GM23248 (cell line): ENCODE data around the gene HSPA6. TPM values are rescaled to one million over a fixed set of nuclear protein-coding genes. Genes with fewer than 3 reads are reported as not detected.

ENCODE experiments used
- DNase-seq: peaks from one replicate; pipeline ENCODE4 v3.0.0-alpha.2; 2015
- H2AFZ ChIP-seq: fragments of 200-600 bp; sonication (generic); 2 replicates; pipeline ENCODE4 v1.6.1; 2016; ENCODE audit warnings: antibody characterized with exemption
- H3F3A ChIP-seq: fragments of 200-600 bp; sonication (generic); 2 replicates; pipeline ENCODE4 v1.6.1; 2016; ENCODE audit warnings: mild to moderate bottlenecking, antibody characterized with exemption, mixed run types; ENCODE audit not compliant: insufficient read depth
- H3K27ac ChIP-seq: fragments of 200-600 bp; sonication (generic); 2 replicates; pipeline ENCODE4 v1.5.1; 2016; ENCODE audit warnings: mild to moderate bottlenecking
- H3K27me3 ChIP-seq: fragments of 200-600 bp; sonication (generic); replicated peaks from 2 replicates; pipeline ENCODE4 v1.6.1; 2016; ENCODE audit warnings: mild to moderate bottlenecking; ENCODE audit not compliant: insufficient read depth
- H3K36me3 ChIP-seq: fragments of 200-600 bp; sonication (generic); 2 replicates; pipeline ENCODE4 v1.6.1; 2016; ENCODE audit warnings: low read depth, mild to moderate bottlenecking
- H3K4me1 ChIP-seq: fragments of 200-600 bp; sonication (generic); 2 replicates; pipeline ENCODE4 v1.6.1; 2016; ENCODE audit warnings: mild to moderate bottlenecking; ENCODE audit not compliant: insufficient read depth
- H3K4me2 ChIP-seq: fragments of 200-600 bp; sonication (generic); one replicate; pipeline ENCODE4 v1.6.1; 2016; ENCODE audit warnings: mild to moderate bottlenecking; ENCODE audit not compliant: unreplicated experiment
- H3K4me3 ChIP-seq: fragments of 200-600 bp; sonication (generic); 2 replicates; pipeline ENCODE4 v1.5.1; 2016; ENCODE audit warnings: mild to moderate bottlenecking
- H3K79me2 ChIP-seq: fragments of 200-600 bp; sonication (generic); 2 replicates; pipeline ENCODE4 v1.6.1; 2016; ENCODE audit warnings: mild to moderate bottlenecking; ENCODE audit not compliant: insufficient read depth
- H3K9ac ChIP-seq: fragments of 200-600 bp; sonication (generic); 2 replicates; pipeline ENCODE4 v1.6.1; 2016; ENCODE audit warnings: mild to moderate bottlenecking
- H3K9me2 ChIP-seq: fragments of 200-600 bp; sonication (generic); 2 replicates; pipeline ENCODE4 v1.6.1; 2016; ENCODE audit warnings: mixed run types, mild to moderate bottlenecking, moderate library complexity; ENCODE audit not compliant: insufficient read depth
- H3K9me3 ChIP-seq: fragments of 200-600 bp; sonication (generic); one replicate; pipeline ENCODE4 v1.6.1; 2017; ENCODE audit warnings: low read depth
- H4K20me1 ChIP-seq: fragments of 200-600 bp; sonication (generic); 2 replicates; pipeline ENCODE4 v1.6.0; 2016; ENCODE audit not compliant: insufficient read depth
- EZH2 ChIP-seq: fragments of 200-600 bp; sonication (generic); IDR thresholded peaks from 2 replicates; pipeline ENCODE4 v1.6.1; 2018; ENCODE audit warnings: antibody characterized with exemption, mild to moderate bottlenecking; ENCODE audit not compliant: insufficient read depth, poor library complexity, severe bottlenecking
- EZH2phosphoT487 ChIP-seq: fragments of 200-600 bp; sonication (generic); IDR thresholded peaks from 2 replicates; pipeline ENCODE4 v1.6.1; 2018; ENCODE audit warnings: antibody characterized with exemption, moderate library complexity, mild to moderate bottlenecking, low read depth; ENCODE audit not compliant: insufficient read depth
- WGBS, 2 experiments: methylation state at CpG; one replicate each; pipeline ENCODE4 v1.1.6; 2015 to 2017; ENCODE audit warnings: low lambda C conversion rate in 2 of 2, low coverage in 1 of 2; ENCODE audit errors: missing lambda C conversion rate in 2 of 2; 5-methylcytosine and 5-hydroxymethylcytosine counted together
- in situ Hi-C: fragments of 300-500 bp; cut with MboI; formaldehyde crosslinking; loops from 2 replicates; pipeline ENCODE4 v1.15.0; 2020
- polyA plus RNA-seq: library from polyadenylated mRNA; unstranded; fragments of >200 nt; fragmentation: Nextera tagmentation; extraction: Ambion mirVana; gene quantifications from 2 replicates; pipeline ENCODE4 v1.2.1, GENCODE V29; 2016
- total RNA-seq: library from RNA; depleted of rRNA; stranded (reverse); fragments of >200 nt; shearing (Covaris generic); gene quantifications from 2 replicates; pipeline ENCODE4 v1.2.3, GENCODE V29; 2014

HSPA6 gene
- total and polyA plus RNA-seq, 2 experiments from 2014 or later: 0.13 TPM; not detected in 1

- peak overlapping the region; percentile 81 for H3K4me2 ChIP-seq
- H3F3A ChIP-seq: peaks cover 9% of the 10 kb centered on the region; the same call in 1 of the 2 replicates
Observed at GRCh38 chr1:161486806-161487741, 37.3 kb upstream of the HSPA6 start.

GRCh38 chr1:161491472-161491871 is 32.9 kb upstream of the HSPA6 start:
- H3K4me2 ChIP-seq: no peak overlapping the region
- DNase-seq: no peak
- peaks cover 7% of the 10 kb centered on the region; the same call in 1 of the 2 replicates for H3K4me1 ChIP-seq
- no peak overlapping the region for H2AFZ ChIP-seq
- H3K79me2 ChIP-seq: no peaks in the 10 kb centered on the region
- no peaks in the 10 kb centered on the region for H3K9me3 ChIP-seq
- H4K20me1 ChIP-seq: no peaks in the 10 kb centered on the region
- WGBS, 2 experiments: 49 to 56% methylated on average over 5 of the region's 5 CpGs
- H3K27ac ChIP-seq: no peak overlapping the region
- peaks cover 7% of the 10 kb centered on the region; the same call in 1 of the 2 replicates for H3F3A ChIP-seq
- in situ Hi-C loops: no loop called here
- no peaks in the 10 kb centered on the region for H3K9me2 ChIP-seq
- TF ChIP-seq EZH2phosphoT487 (no peak), EZH2 (no peak)
- peaks cover 36% of the 10 kb centered on the region for H3K27me3 ChIP-seq
- no peak overlapping the region for H3K4me3 ChIP-seq
- H3K36me3 ChIP-seq: no peaks in the 10 kb centered on the region
- H3K9ac ChIP-seq: no peak overlapping the region

More at GRCh38 chr1:161486806-161487741, 37.3 kb upstream of the HSPA6 start:
- Histone ChIP-seq H3K36me3 (no peaks in the 10 kb centered on the region), H3K27ac (peak overlapping the region; percentile 22; the same call in 1 of the 2 replicates), H3K79me2 (no peaks in the 10 kb centered on the region), H3K9me3 (no peaks in the 10 kb centered on the region), H3K4me1 (peaks cover 7% of the 10 kb centered on the region; the same call in 1 of the 2 replicates), H3K9me2 (no peaks in the 10 kb centered on the region), H2AFZ (peak overlapping the region; percentile 76), H3K4me3 (peak overlapping the region; percentile 66), H4K20me1 (no peaks in the 10 kb centered on the region), H3K27me3 (peaks cover 35% of the 10 kb centered on the region), H3K9ac (peak overlapping the region; percentile 65)
- 17 to 21% methylated on average over 8 of the region's 8 CpGs for WGBS, 2 experiments
- no peak for TF ChIP-seq EZH2phosphoT487
- TF ChIP-seq EZH2: no peak
- in situ Hi-C loops: loop anchor here (10.0 kb wide), 1 partner anchor 258 kb away; the partner anchor contains the start of gene DUSP12
- DNase-seq: peak; percentile 89

- peaks cover 40% of the 10 kb centered on the region for H3K27me3 ChIP-seq
- no peak for TF ChIP-seq EZH2phosphoT487
- no peak for TF ChIP-seq EZH2
- no peak overlapping the region for H3K9ac ChIP-seq
- H3K4me3 ChIP-seq: no peak overlapping the region
- no peak overlapping the region for H3K4me2 ChIP-seq
- H3K9me3 ChIP-seq: no peaks in the 10 kb centered on the region
- in situ Hi-C loops: no loop called here
- H3K36me3 ChIP-seq: no peaks in the 10 kb centered on the region
- no peak for DNase-seq
- no peak overlapping the region for H3K27ac ChIP-seq
- no peaks in the 10 kb centered on the region for H3F3A ChIP-seq
- WGBS, 2 experiments: 21 to 28% methylated on average over 2 of the region's 2 CpGs
- H3K4me1 ChIP-seq: peaks cover under 1% of the 10 kb centered on the region; the same call in 1 of the 2 replicates
- H3K79me2 ChIP-seq: no peaks in the 10 kb centered on the region
- no peak overlapping the region for H2AFZ ChIP-seq
- no peaks in the 10 kb centered on the region for H4K20me1 ChIP-seq
- H3K9me2 ChIP-seq: no peaks in the 10 kb centered on the region
Observed at GRCh38 chr1:161492827-161493226, 31.5 kb upstream of the HSPA6 start.

GRCh38 chr1:161494091-161494735 is 30.1 kb upstream of the HSPA6 start:
- Histone ChIP-seq H3K9me3 (no peaks in the 10 kb centered on the region), H3K27me3 (peaks cover 32% of the 10 kb centered on the region), H3K4me1 (no peaks in the 10 kb centered on the region), H3K36me3 (no peaks in the 10 kb centered on the region), H3K27ac (no peak overlapping the region), H3K9me2 (no peaks in the 10 kb centered on the region), H3K9ac (no peak overlapping the region), H3K4me2 (no peak overlapping the region), H2AFZ (no peak overlapping the region), H3K79me2 (no peaks in the 10 kb centered on the region), H4K20me1 (no peaks in the 10 kb centered on the region), H3K4me3 (no peak overlapping the region), H3F3A (no peaks in the 10 kb centered on the region)
- no peak for TF ChIP-seq EZH2phosphoT487
- TF ChIP-seq EZH2: no peak
- WGBS, 2 experiments: 27 to 50% methylated on average over 3 of the region's 3 CpGs
- in situ Hi-C loops: no loop called here
- DNase-seq: no peak
